HEK293 (cell line): ENCODE results near the gene MYL12A.

Experiments used
- REPIN1 ChIP-seq: fragments of 450-650 bp; formaldehyde crosslinking; IDR thresholded peaks from 2 replicates; pipeline ENCODE4 v1.5.1; 2017; ENCODE audit warnings: missing biosample characterization, missing genetic modification characterization, low read depth
- SP7 ChIP-seq: fragments of 450-650 bp; formaldehyde crosslinking; IDR thresholded peaks from 2 replicates; pipeline ENCODE4 v1.5.1; 2016; ENCODE audit warnings: missing biosample characterization, missing genetic modification characterization
- ZBTB21 ChIP-seq: fragments of 450-650 bp; formaldehyde crosslinking; IDR thresholded peaks from 2 replicates; pipeline ENCODE4 v1.5.1; 2017; ENCODE audit warnings: missing biosample characterization, missing genetic modification characterization
- ZBTB7A ChIP-seq: fragments of 450-650 bp; formaldehyde crosslinking; IDR thresholded peaks from 2 replicates; pipeline ENCODE4 v1.5.1; 2016; ENCODE audit warnings: low read depth, missing biosample characterization, missing genetic modification characterization
- ZBTB8A ChIP-seq: fragments of 450-650 bp; formaldehyde crosslinking; IDR thresholded peaks from 2 replicates; pipeline ENCODE4 v1.5.1; 2016; ENCODE audit warnings: missing biosample characterization, missing genetic modification characterization
- ZFP37 ChIP-seq: fragments of 450-650 bp; formaldehyde crosslinking; IDR thresholded peaks from 2 replicates; pipeline ENCODE4 v1.5.1; 2016; ENCODE audit warnings: missing biosample characterization, missing genetic modification characterization
- ZFP69B ChIP-seq: fragments of 450-650 bp; formaldehyde crosslinking; IDR thresholded peaks from 2 replicates; pipeline ENCODE4 v1.5.1; 2016; ENCODE audit warnings: missing biosample characterization, missing genetic modification characterization
- ZNF10 ChIP-seq: fragments of 450-650 bp; formaldehyde crosslinking; IDR thresholded peaks from 2 replicates; pipeline ENCODE4 v1.5.1; 2017; ENCODE audit warnings: missing biosample characterization, missing genetic modification characterization
- ZNF133 ChIP-seq: fragments of 450-650 bp; formaldehyde crosslinking; IDR thresholded peaks from 2 replicates; pipeline ENCODE4 v1.5.1; 2016; ENCODE audit warnings: missing biosample characterization, missing genetic modification characterization
- ZNF138 ChIP-seq: fragments of 450-650 bp; formaldehyde crosslinking; IDR thresholded peaks from 2 replicates; pipeline ENCODE4 v1.5.1; 2016; ENCODE audit warnings: missing biosample characterization, missing genetic modification characterization, borderline replicate concordance
- ZNF2 ChIP-seq: fragments of 450-650 bp; formaldehyde crosslinking; IDR thresholded peaks from 2 replicates; pipeline ENCODE4 v1.5.1; 2016; ENCODE audit warnings: missing biosample characterization, missing genetic modification characterization
- ZNF324 ChIP-seq: fragments of 450-650 bp; formaldehyde crosslinking; IDR thresholded peaks from 2 replicates; pipeline ENCODE4 v1.5.1; 2016; ENCODE audit warnings: missing biosample characterization, missing genetic modification characterization
- ZNF394 ChIP-seq: fragments of 450-650 bp; formaldehyde crosslinking; IDR thresholded peaks from 2 replicates; pipeline ENCODE4 v1.5.1; 2016; ENCODE audit warnings: missing biosample characterization, missing genetic modification characterization, mild to moderate bottlenecking, moderate library complexity, borderline replicate concordance
- ZNF426 ChIP-seq: fragments of 450-650 bp; formaldehyde crosslinking; IDR thresholded peaks from 2 replicates; pipeline ENCODE4 v1.5.1; 2017; ENCODE audit warnings: missing biosample characterization, missing genetic modification characterization, mild to moderate bottlenecking, inconsistent platforms, moderate library complexity
- ZNF521 ChIP-seq: fragments of 450-650 bp; formaldehyde crosslinking; IDR thresholded peaks from 2 replicates; pipeline ENCODE4 v1.5.1; 2017; ENCODE audit warnings: missing biosample characterization, mild to moderate bottlenecking, missing genetic modification characterization
- ZNF558 ChIP-seq: fragments of 450-650 bp; formaldehyde crosslinking; IDR thresholded peaks from 2 replicates; pipeline ENCODE4 v1.5.1; 2016; ENCODE audit warnings: missing biosample characterization, missing genetic modification characterization
- ZNF610 ChIP-seq: fragments of 450-650 bp; formaldehyde crosslinking; IDR thresholded peaks from 2 replicates; pipeline ENCODE4 v1.5.1; 2016; ENCODE audit warnings: missing biosample characterization, missing genetic modification characterization, borderline replicate concordance
- ZNF664 ChIP-seq: fragments of 450-650 bp; formaldehyde crosslinking; IDR thresholded peaks from 2 replicates; pipeline ENCODE4 v1.5.1; 2016; ENCODE audit warnings: missing biosample characterization, missing genetic modification characterization
- ZNF701 ChIP-seq: fragments of 450-650 bp; formaldehyde crosslinking; IDR thresholded peaks from 2 replicates; pipeline ENCODE4 v1.5.1; 2016; ENCODE audit warnings: missing biosample characterization, missing genetic modification characterization
- ZNF776 ChIP-seq: fragments of 450-650 bp; formaldehyde crosslinking; IDR thresholded peaks from 2 replicates; pipeline ENCODE4 v1.5.0; 2017; ENCODE audit warnings: missing biosample characterization, missing genetic modification characterization, borderline replicate concordance
- TF ChIP-seq, protein P1 (sequence below): fragments of 450-650 bp; formaldehyde crosslinking; IDR thresholded peaks from 2 replicates; pipeline ENCODE4 v1.5.1; 2017; ENCODE audit warnings: missing biosample characterization, missing genetic modification characterization
- TF ChIP-seq, protein P2 (sequence below): fragments of 450-650 bp; formaldehyde crosslinking; IDR thresholded peaks from 2 replicates; pipeline ENCODE4 v1.5.1; 2016; ENCODE audit warnings: missing biosample characterization, missing genetic modification characterization
- TF ChIP-seq, protein P3 (sequence below): fragments of 450-650 bp; formaldehyde crosslinking; IDR thresholded peaks from 2 replicates; pipeline ENCODE4 v1.5.1; 2016; ENCODE audit warnings: missing biosample characterization, missing genetic modification characterization
- TF ChIP-seq, protein P4 (sequence below): fragments of 450-650 bp; formaldehyde crosslinking; IDR thresholded peaks from 2 replicates; pipeline ENCODE4 v1.5.1; 2016; ENCODE audit warnings: missing biosample characterization, missing genetic modification characterization
- TF ChIP-seq, protein P5 (sequence below): fragments of 450-650 bp; formaldehyde crosslinking; optimal IDR thresholded peaks from 2 replicates; pipeline ENCODE3; 2016; ENCODE audit warnings: missing biosample characterization, mild to moderate bottlenecking, missing genetic modification characterization
- TF ChIP-seq, protein P6 (sequence below): fragments of 450-650 bp; formaldehyde crosslinking; IDR thresholded peaks from 2 replicates; pipeline ENCODE4 v1.5.1; 2017; ENCODE audit warnings: missing biosample characterization, missing genetic modification characterization

Gene MYL12A

DNA sequence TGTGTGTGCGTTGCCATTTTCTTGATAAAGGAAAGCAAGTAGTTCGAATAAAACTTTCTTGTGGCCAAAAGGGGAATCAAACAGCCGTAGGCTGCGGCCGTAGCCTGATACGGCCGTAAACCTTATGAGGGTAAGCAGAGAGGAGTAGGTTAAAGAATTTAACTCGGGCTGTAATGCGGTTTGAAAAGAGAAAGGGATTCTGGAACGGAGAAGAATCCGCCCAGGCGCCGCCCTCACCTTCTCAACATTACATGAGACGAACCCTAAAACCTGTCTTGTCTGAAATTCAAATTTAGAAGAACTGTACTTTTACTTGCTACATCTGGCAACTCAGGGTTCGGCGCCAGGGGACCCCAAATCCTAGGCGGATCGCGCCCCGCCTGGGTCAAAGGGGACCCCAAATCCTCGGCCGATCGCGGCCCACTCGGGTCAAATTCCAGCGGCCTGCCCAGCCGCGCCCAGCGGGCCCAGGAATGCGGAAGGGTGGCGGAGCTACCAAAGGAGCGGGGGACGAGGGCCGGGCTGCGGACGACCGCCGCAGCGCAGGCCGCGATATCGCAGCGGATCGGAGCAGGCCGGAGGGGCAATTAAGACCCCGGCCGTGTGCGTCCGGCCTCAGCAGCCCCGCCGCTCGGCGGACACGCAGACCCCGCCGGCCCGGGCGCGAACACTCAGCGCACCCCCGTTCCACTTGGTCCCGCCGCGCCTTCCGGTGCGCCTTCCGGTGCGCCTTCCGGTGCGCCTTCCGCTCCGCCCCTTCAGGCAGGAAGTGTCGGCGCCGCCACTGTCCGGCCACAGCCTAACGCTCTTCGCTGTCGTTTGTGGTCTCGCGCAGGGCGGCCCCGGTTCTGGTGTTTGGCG lies 14.0 kb downstream of the MYL12A start, which contains the start of gene MYL12B (continued):
- TF ChIP-seq, protein P1, sequence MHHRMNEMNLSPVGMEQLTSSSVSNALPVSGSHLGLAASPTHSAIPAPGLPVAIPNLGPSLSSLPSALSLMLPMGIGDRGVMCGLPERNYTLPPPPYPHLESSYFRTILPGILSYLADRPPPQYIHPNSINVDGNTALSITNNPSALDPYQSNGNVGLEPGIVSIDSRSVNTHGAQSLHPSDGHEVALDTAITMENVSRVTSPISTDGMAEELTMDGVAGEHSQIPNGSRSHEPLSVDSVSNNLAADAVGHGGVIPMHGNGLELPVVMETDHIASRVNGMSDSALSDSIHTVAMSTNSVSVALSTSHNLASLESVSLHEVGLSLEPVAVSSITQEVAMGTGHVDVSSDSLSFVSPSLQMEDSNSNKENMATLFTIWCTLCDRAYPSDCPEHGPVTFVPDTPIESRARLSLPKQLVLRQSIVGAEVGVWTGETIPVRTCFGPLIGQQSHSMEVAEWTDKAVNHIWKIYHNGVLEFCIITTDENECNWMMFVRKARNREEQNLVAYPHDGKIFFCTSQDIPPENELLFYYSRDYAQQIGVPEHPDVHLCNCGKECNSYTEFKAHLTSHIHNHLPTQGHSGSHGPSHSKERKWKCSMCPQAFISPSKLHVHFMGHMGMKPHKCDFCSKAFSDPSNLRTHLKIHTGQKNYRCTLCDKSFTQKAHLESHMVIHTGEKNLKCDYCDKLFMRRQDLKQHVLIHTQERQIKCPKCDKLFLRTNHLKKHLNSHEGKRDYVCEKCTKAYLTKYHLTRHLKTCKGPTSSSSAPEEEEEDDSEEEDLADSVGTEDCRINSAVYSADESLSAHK (tag by site-specific recombination) = no peak; the same call in 1 of the 2 replicates
- TF ChIP-seq, protein P2, sequence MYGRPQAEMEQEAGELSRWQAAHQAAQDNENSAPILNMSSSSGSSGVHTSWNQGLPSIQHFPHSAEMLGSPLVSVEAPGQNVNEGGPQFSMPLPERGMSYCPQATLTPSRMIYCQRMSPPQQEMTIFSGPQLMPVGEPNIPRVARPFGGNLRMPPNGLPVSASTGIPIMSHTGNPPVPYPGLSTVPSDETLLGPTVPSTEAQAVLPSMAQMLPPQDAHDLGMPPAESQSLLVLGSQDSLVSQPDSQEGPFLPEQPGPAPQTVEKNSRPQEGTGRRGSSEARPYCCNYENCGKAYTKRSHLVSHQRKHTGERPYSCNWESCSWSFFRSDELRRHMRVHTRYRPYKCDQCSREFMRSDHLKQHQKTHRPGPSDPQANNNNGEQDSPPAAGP (tag by site-specific recombination) = peak; percentile 79; the same call in 1 of the 2 replicates
- TF ChIP-seq ZNF394 (tag by site-specific recombination) (0 out of 2 replicates have a peak, but pooled peaks have one; percentile 13), ZNF2 (tag by site-specific recombination) (no peak; the same call in 1 of the 2 replicates), ZNF521 (tag by site-specific recombination) (no peak), ZNF426 (tag by site-specific recombination) (no peak), ZNF10 (tag by site-specific recombination) (no peak), ZFP69B (tag by site-specific recombination) (peak; percentile 49; the same call in 1 of the 2 replicates), ZBTB8A (tag by site-specific recombination) (peak; percentile 98), ZNF133 (tag by site-specific recombination) (no peak), ZNF776 (tag by site-specific recombination) (no peak), ZBTB21 (tag by site-specific recombination) (no peak), ZNF558 (tag by site-specific recombination) (no peak), ZNF701 (no peak), REPIN1 (tag by site-specific recombination) (no peak), ZNF138 (no peak), ZNF610 (tag by site-specific recombination) (0 out of 2 replicates have a peak, but pooled peaks have one; percentile 33), ZBTB7A (tag by site-specific recombination) (no peak; the same call in 1 of the 2 replicates), ZNF324 (tag by site-specific recombination) (peak; percentile 44; the same call in 1 of the 2 replicates), SP7 (tag by site-specific recombination) (peak; percentile 86), ZFP37 (tag by site-specific recombination) (peak; percentile 75; the same call in 1 of the 2 replicates), ZNF664 (tag by site-specific recombination) (0 out of 2 replicates have a peak, but pooled peaks have one; percentile 43)
- TF ChIP-seq, protein P3, sequence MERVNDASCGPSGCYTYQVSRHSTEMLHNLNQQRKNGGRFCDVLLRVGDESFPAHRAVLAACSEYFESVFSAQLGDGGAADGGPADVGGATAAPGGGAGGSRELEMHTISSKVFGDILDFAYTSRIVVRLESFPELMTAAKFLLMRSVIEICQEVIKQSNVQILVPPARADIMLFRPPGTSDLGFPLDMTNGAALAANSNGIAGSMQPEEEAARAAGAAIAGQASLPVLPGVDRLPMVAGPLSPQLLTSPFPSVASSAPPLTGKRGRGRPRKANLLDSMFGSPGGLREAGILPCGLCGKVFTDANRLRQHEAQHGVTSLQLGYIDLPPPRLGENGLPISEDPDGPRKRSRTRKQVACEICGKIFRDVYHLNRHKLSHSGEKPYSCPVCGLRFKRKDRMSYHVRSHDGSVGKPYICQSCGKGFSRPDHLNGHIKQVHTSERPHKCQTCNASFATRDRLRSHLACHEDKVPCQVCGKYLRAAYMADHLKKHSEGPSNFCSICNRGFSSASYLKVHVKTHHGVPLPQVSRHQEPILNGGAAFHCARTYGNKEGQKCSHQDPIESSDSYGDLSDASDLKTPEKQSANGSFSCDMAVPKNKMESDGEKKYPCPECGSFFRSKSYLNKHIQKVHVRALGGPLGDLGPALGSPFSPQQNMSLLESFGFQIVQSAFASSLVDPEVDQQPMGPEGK (tag by site-specific recombination) = peak; percentile 51; the same call in 1 of the 2 replicates
- TF ChIP-seq, protein P4, sequence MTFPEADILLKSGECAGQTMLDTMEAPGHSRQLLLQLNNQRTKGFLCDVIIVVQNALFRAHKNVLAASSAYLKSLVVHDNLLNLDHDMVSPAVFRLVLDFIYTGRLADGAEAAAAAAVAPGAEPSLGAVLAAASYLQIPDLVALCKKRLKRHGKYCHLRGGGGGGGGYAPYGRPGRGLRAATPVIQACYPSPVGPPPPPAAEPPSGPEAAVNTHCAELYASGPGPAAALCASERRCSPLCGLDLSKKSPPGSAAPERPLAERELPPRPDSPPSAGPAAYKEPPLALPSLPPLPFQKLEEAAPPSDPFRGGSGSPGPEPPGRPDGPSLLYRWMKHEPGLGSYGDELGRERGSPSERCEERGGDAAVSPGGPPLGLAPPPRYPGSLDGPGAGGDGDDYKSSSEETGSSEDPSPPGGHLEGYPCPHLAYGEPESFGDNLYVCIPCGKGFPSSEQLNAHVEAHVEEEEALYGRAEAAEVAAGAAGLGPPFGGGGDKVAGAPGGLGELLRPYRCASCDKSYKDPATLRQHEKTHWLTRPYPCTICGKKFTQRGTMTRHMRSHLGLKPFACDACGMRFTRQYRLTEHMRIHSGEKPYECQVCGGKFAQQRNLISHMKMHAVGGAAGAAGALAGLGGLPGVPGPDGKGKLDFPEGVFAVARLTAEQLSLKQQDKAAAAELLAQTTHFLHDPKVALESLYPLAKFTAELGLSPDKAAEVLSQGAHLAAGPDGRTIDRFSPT = peak; percentile 68; the same call in 1 of the 2 replicates
- TF ChIP-seq, protein P5, sequence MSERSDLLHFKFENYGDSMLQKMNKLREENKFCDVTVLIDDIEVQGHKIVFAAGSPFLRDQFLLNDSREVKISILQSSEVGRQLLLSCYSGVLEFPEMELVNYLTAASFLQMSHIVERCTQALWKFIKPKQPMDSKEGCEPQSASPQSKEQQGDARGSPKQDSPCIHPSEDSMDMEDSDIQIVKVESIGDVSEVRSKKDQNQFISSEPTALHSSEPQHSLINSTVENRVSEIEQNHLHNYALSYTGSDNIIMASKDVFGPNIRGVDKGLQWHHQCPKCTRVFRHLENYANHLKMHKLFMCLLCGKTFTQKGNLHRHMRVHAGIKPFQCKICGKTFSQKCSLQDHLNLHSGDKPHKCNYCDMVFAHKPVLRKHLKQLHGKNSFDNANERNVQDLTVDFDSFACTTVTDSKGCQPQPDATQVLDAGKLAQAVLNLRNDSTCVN (tag by site-specific recombination) = peak; percentile 88
- TF ChIP-seq, protein P6, sequence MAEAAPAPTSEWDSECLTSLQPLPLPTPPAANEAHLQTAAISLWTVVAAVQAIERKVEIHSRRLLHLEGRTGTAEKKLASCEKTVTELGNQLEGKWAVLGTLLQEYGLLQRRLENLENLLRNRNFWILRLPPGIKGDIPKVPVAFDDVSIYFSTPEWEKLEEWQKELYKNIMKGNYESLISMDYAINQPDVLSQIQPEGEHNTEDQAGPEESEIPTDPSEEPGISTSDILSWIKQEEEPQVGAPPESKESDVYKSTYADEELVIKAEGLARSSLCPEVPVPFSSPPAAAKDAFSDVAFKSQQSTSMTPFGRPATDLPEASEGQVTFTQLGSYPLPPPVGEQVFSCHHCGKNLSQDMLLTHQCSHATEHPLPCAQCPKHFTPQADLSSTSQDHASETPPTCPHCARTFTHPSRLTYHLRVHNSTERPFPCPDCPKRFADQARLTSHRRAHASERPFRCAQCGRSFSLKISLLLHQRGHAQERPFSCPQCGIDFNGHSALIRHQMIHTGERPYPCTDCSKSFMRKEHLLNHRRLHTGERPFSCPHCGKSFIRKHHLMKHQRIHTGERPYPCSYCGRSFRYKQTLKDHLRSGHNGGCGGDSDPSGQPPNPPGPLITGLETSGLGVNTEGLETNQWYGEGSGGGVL (tag by site-specific recombination) = no peak
